GM18498 (cell line): ENCODE data around the gene GPR160.
A peak's percentile ranks its signal among the peaks of the same experiment; 100 is the strongest.

ENCODE experiments used
- ATAC-seq: cut with Tn5 transposase; IDR thresholded peaks from one replicate; pipeline ENCODE4 v1.9.1; 2021; ENCODE audit warnings: mild to moderate bottlenecking, moderate library complexity; ENCODE audit not compliant: unreplicated experiment

The GPR160 gene

GRCh38 chr3:170027233-170028102 is 10.3 kb upstream of the GPR160 start:
- ATAC-seq = no peak

GRCh38 chr3:170033489-170033888 is 4.3 kb upstream of the GPR160 start:
- ATAC-seq = no peak

- ATAC-seq = peak; percentile 21
Observed at GRCh38 chr3:170038434-170039110, 777 bp downstream of the GPR160 start.

- no peak for ATAC-seq
Observed at GRCh38 chr3:170040418-170040817, 2.6 kb downstream of the GPR160 start.

GRCh38 chr3:170043506-170043905 is 5.7 kb downstream of the GPR160 start:
- ATAC-seq = no peak

- no peak for ATAC-seq
Observed at GRCh38 chr3:170044271-170044670, 6.5 kb downstream of the GPR160 start.

GRCh38 chr3:170044795-170045244 is 7.0 kb downstream of the GPR160 start:
- peak; percentile 80 for ATAC-seq

DNA sequence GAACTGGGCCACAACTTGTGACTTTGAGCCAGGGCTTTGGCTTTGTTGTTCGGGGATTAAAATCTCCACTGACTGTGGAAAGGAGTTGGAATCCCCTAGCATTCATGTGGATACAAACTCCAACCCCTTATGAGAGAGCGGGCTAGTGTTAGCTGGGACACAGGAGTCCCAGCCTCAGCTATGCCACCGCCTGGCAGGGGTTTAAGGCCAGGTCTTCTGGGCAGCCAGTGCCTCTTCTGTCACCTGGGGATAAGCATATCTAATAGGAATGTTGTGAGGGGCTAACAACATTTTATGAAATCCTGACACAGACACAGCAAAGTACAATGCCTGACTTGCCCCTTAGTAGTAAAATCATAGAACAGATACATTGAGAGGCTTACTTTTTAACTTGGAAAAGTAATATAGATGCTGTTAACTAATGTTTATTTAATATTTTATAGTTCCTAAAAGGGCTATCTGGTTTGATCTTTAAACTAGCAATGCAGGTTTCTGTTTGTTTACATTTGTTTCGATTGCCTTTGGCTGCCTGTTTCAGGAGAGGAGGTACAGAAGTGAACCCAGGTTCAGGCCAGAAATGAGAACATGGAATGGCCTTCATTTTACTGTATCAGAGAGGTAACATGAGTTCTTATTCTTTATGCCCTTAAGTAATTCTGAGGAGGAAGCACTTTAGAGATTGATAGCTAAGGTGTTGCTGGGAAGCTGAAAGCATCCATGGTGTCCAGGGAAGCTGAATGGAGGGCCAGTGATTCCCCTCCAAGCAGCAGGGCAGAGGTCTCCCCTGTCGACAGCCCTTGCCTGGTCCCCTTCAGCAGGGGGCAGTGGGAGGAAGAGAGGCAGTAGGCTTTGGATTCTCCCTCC is 8.7 kb downstream of the GPR160 start:
- no peak for ATAC-seq

GRCh38 chr3:170047133-170047404 is 9.3 kb downstream of the GPR160 start:
- ATAC-seq = no peak

- ATAC-seq = no peak
Observed at GRCh38 chr3:170049146-170050000, 11.6 kb downstream of the GPR160 start.

DNA sequence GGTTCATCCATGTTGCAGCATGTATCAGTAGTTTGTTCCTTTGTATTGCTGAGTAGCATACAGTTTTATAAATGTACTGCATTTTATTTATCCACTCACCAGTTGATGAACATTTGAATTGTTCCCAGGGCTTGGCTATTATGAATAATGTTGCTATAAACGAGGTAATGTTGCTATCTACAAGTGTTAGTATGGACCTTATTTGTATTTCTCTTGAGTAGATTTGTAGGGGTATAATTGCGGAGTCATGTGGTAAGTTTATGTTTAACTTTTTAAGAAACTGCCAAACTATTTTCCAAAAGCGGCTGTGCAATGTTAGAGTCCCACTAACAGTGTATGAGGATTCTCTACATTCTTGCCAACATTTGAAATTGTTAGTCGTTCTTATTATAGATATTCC is 13.0 kb downstream of the GPR160 start:
- no peak for ATAC-seq

DNA sequence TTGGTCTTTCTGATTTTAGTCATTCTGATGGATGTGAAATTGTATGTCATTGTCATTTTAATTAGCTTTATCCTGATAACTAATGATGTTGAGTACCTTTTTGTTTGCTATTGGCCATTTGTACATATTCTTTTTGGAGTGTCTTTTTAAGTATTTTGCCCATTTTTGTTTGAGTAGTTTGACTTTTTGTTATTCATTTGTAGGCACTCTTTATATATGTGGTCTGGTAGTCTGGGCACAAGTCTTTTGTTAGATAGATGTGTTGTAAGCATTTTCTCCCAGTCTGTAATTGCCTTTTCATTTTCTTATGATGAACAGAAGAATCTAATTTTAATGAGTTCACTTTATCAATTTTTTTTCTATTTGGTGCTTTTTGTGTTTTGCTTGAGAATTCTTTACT is 14.6 kb downstream of the GPR160 start:
- no peak for ATAC-seq

- no peak for ATAC-seq
Observed at GRCh38 chr3:170054204-170054603, 16.4 kb downstream of the GPR160 start.

GRCh38 chr3:170055209-170055608 is 17.4 kb downstream of the GPR160 start:
- peak; percentile 61 for ATAC-seq

GRCh38 chr3:170056710-170057454 is 19.1 kb downstream of the GPR160 start:
- ATAC-seq = peak; percentile 90

GRCh38 chr3:170057550-170057949 is 19.8 kb downstream of the GPR160 start:
- no peak for ATAC-seq

DNA sequence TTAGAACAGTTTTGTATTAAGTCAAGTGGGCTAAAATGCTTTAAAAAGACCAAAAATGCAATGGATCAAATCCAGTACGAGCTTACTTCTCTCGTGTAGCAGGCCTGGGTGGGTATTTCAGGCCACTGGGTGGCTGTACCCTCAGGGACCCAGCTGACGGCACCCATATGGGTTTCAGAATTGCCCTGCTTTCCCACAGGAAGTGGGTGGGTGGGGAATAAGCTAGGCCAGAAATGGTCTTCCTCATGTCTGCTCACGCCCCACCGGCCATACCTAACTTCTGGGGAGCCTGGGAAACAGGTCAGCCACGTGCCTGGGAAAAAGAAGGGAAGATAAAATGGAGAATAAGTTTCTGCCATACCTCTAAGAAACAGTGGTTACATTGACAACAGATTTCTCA is 20.3 kb downstream of the GPR160 start:
- no peak for ATAC-seq

DNA sequence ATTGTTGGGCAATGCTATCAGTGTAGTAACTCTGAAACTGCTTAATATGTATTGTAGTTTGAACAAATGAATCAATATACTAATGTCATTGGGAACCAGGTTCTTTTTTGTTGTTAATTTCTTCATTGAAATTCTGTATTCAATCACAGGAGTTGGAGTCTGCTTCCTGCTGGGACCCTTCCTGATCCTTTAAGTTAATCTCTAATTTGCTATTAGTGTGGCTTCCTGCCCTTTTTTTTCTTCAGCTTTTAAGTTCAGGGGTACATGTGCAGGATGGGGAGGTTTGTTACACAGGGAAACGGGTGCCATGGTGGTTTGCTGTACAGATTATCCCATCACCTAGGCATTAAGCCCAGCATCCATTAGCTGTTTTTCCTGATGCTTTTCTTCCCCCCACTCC is 21.7 kb downstream of the GPR160 start:
- no peak for ATAC-seq

- ATAC-seq = no peak
Observed at GRCh38 chr3:170062068-170062467, 24.3 kb downstream of the GPR160 start.

GRCh38 chr3:170062769-170063168 is 25.0 kb downstream of the GPR160 start:
- no peak for ATAC-seq
